Bone marrow (tissue), 2 donors: ENCODE results near the gene ENGASE.

ENCODE experiments used
- DNase-seq, 2 donors: peaks; one replicate each; lab custom pipeline; 2025; lab: John Stamatoyannopoulos, UW

ENGASE gene

GRCh38 chr17:79080761-79081290 is 6.2 kb downstream of the ENGASE start:
- no peak for DNase-seq

GRCh38 chr17:79081571-79082276 is 7.1 kb downstream of the ENGASE start:
- no peak for DNase-seq

- no peak for DNase-seq
Observed at GRCh38 chr17:79082311-79083190, 7.9 kb downstream of the ENGASE start.

- DNase-seq = no peak
Observed at GRCh38 chr17:79083191-79083971, 8.8 kb downstream of the ENGASE start.

GRCh38 chr17:79084291-79085153 is 9.9 kb downstream of the ENGASE start:
- no peak for DNase-seq

GRCh38 chr17:79085154-79085920 is 10.7 kb downstream of the ENGASE start:
- no peak for DNase-seq

GRCh38 chr17:79085921-79086551 is 11.4 kb downstream of the ENGASE start:
- DNase-seq = no peak

- DNase-seq = no peak
Observed at GRCh38 chr17:79086609-79087427, 12.2 kb downstream of the ENGASE start.

- peak; percentile 7 to 28 for DNase-seq
Observed at GRCh38 chr17:79087428-79088143, 13.0 kb downstream of the ENGASE start.

- no peak for DNase-seq
Observed at GRCh38 chr17:79088247-79088996, 13.8 kb downstream of the ENGASE start.

GRCh38 chr17:79088997-79089328 is 14.3 kb downstream of the ENGASE start:
- DNase-seq = no peak

- DNase-seq = no peak
Observed at GRCh38 chr17:79089720-79090442, 15.3 kb downstream of the ENGASE start.

GRCh38 chr17:79090443-79091225 is 16.0 kb downstream of the ENGASE start:
- DNase-seq = no peak

- DNase-seq = no peak
Observed at GRCh38 chr17:79091226-79091670, 16.6 kb downstream of the ENGASE start.

- no peak for DNase-seq
Observed at GRCh38 chr17:79092567-79092966, 17.9 kb downstream of the ENGASE start.

- no peak for DNase-seq
Observed at GRCh38 chr17:79093270-79093669, 18.6 kb downstream of the ENGASE start.
